A172 (cell line): Measurements from ENCODE around the gene NDUFS7. TPM values are rescaled to one million over a fixed set of nuclear protein-coding genes. Genes with fewer than 3 reads are reported as not detected.

ENCODE experiments used
- DNase-seq: peaks from one replicate; pipeline ENCODE4 v3.0.0-alpha.2; 2015; ENCODE audit warnings: low spot score
- total RNA-seq: library from RNA; depleted of rRNA; stranded (reverse); fragments of >200 nt; shearing (Covaris generic); gene quantifications from 2 replicates; pipeline ENCODE4 v1.2.3, GENCODE V29; 2014

NDUFS7 gene
- total RNA-seq, 1 experiment from 2014 or later, result 186 TPM

DNA sequence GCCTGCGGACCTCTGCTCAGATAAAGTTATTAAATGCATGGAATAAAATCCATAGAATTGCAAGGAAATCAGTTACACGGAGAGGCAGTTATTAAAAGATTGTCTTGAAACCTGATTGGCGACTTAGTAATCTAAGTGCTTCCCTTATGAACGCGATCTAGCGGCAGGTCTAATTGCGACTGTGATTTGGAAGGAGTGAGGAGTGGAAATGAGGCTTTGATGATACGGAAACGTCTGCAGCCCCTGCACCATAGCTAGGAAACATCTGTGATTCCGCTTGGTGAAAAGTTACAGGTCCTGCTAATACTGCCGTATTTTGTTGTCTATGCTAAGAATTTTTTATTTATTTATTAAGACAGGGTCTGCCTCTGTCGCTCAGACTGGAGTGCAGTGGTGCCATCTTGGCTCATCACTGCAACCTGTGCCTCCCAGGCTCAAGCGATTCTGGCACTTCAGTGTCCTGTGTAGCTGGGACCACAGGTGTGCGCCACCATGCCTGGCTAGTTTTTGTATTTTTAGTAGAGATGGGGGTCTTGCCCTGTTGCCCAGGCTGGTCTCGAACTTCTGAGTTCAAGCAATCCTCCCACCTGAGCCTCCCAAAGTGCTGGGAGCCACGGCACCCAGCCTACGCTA, 887 bp downstream of the NDUFS7 start:
- no peak for DNase-seq

DNA sequence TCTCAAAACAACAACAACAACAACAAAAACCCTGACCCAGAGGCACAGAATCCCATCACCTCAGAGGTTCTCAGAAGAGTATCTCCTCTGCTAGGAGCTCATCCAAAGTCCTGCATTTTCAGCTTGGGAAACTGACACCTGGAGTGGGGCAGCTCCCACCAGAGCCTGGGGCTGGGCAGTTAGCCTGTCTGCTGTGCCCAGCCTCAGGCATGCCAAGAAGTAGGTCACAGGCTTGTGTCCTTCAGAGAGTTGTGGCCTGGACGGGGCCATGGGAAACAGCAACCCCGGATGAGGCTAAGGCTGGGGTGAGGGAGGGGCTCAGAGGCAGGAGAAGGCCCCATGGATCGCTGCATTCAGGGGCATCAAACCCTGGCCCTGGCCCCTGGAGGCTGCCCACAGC, 2.1 kb downstream of the NDUFS7 start:
- DNase-seq, result no peak

DNA sequence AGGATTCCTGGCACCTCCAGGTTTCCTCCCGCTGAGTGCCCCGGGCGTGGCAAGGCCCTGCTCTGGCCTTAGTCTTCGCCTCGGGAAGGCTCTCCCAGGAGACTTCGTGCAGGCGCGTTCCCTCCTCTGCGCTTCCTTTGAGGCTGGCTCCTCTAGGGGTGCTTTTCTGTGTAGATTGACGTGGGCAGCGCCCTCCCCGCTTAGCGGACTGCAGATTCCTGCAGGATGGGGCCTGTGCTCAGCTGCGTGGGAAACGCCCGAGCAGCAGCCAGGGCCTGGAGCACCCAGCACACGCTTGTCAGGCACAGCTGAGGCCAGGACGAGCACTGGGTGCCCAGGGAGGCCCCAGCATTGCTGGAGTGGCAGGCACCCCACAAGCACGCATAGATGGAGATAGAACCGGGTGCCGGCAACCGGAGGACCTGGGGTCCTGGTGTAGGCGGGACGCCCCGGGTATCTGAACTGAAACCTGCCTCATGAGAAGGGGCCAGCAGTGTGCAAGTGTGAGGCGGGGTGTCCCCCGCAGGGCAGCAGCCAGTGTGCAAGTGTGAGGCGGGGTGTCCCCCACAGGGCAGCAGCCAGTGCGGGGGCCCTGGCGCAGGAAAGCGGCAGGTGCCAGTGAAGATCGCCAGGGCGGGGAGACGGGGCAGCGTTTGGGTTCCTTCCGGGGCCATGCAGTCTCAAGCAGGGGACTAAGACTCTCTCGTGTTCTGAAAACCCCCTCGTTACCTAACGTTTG, 3.4 kb downstream of the NDUFS7 start:
- no peak for DNase-seq

DNA sequence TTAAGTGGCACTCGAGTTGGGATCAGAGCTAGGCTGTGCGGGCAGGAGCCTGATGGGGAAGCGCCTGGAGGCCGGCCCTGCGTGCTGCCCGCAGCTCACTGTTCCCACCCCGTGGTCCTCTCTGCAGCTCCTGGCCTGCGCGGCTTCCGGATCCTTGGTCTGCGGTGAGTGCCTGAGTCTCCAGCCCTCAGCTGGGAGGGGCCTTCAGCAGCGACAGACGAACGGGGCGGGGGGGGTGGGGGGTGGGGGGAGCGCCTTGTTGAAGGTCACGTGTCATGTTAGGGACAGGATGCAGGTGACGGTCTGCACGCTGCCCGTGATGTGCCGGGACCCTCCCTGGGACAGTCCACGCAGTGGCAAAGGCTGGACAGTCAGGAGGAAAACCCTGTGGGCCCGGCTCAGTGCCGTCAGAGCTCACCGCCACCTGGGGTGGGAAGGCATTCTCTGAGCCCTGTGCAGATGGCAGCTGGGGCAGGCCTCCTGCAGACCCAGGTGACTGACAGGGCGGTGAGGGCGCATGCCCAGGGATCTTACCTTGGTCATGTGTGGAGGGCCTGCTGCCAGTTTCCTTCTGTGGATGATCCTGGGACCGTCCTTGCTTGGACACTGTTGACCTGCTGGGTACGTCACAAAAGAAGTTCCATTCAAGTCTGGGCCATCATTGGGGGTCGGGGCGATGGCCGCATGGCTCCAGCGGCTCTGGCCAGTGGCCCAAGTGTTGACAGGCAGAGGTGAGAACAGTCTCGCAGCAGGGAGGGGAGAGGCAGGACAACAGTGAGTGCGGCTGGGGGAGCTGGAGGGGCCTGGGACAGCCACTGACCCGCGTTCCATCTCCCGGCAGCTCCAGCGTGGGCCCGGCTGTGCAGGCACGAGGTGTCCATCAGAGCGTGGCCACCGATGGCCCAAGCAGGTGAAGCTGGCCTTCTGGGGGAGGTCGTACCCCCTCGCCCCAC, 4.3 kb downstream of the NDUFS7 start:
- no peak for DNase-seq

DNA sequence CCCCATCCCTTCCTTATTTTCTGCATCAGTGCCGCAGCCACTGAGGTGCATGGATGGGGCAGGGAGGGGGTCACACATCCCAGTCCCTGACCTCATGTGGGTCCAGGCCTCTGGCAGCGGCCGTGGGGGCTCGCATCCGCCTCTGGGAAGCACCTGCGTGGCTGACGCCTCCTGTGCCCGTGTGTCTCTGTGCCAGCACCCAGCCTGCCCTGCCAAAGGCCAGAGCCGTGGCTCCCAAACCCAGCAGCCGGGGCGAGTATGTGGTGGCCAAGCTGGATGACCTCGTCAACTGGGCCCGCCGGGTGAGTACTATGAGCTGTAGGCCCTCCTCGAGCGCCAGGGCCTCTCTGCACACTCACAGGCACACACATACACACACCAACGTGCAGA, 4.9 kb downstream of the NDUFS7 start:
- DNase-seq, result no peak

DNA sequence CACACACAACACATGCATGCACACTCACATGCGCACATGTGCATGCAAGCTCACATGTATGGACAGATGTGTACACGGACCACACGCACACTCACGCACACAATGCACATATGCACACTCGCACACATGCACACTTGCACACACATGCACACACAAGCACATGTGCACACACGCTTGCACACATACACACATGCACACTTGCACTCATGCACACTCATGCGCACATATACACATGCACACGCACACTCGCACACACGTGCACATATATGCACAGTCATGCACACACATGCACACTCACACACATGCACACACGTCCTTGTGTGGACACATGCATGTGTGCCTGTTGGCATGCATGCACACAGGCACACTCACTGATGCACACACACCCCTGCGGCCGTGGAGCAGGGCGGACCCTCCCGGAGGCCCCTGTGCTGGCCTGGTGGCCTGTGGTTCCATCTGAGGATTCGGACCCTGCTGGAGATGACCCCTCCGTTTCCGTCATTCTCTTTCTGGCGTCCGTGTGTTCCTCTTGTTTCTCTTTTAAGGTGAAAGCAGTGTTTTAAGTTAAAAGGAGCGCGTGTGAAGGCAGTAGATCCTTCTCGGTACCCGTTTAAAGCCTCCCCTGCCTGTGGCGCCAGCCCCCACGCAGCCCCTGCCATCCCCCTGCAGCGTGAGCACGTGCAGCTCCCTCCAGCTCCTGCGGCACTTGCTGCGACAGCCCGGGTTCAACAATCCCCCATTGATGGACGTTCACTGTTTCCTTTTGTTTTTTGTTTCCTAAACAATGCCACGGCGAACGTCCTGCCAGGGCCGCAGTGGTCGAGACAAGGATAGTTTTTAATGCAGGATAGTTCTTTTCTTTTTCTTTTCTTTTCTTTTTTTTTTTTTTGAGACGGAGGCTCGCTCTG, 5.6 kb downstream of the NDUFS7 start:
- DNase-seq, result no peak

DNA sequence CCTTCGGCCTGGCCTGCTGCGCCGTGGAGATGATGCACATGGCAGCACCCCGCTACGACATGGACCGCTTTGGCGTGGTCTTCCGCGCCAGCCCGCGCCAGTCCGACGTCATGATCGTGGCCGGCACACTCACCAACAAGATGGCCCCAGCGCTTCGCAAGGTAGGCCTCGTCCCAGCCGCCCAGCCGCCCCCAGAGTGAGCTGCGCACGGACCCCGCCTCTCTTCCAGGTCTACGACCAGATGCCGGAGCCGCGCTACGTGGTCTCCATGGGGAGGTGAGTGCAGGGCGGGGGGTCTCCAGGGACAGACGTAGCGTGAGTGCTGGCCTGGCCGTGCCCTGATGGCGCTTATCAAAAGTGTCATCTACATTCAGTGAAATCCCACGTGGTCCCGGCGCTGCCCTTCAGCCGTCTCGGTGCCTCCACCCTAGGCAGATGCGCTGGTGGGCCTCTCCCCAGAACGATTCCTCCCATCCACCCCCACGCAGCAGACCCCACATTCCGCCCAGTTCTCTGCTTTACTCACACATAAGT, 7.2 kb downstream of the NDUFS7 start:
- DNase-seq, result no peak

DNA sequence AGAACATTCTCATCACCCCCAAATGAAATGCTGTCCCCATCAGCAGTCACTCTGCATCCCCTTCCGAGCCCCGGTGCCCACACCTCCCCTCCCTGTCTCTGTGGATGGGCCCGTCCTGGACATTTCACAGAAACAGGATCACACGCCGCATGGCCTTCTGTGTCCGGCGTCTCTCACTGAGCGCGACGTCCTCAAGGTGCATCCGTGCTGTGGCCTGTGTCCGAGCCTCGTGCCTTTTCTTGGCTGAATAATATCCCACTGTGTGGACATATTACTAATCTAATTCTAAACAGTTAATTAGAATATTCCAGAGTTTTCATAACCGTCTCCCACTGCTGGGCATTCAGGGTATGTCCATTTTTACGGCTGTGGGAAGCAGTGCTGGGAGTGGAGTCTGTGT, 8.7 kb downstream of the NDUFS7 start:
- no peak for DNase-seq

DNA sequence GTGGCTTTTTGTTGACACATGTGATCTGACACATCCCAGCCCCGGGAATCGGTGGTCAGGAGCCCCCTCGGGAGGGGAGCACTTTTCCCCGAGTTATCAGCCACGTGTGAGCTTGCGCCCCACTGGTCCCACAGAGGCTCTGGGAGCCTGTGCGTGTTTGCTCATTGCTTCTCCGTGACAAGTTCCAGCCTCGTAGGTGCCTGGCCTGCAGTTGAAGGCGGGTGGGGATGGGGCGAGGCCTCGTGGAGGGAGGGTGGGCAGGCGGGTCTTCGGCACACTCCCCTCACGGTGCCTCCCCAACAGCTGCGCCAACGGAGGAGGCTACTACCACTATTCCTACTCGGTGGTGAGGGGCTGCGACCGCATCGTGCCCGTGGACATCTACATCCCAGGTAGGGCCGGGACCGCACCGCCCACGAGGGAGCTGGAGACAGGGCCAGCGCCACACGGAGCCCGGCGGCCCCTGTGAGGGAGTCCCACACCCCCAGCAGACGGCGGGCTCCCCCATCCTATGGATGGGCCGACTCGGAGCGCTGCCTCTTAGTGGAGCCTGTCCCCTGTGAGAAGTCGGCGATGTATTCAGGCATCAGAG, 9.3 kb downstream of the NDUFS7 start:
- no peak for DNase-seq

DNA sequence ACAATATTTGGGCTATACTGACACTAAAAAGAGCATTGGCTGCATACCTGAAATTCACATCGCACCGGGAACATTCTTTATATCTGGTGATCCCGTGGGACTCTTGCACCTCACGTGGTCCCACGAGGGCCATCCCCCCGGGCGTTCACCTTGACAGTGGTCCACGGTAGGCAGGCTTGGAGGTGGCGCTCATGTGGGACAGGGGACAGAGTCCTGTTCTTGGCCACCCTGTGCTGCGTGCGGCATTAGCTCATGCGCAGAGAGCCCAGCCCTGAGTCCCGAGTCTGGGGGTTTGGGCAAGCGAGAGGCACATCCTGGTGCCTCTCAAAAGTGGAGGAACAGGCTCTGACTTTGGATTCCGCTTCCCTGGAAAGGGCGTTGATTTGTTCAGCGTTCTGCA, 10.1 kb downstream of the NDUFS7 start:
- DNase-seq, result no peak

DNA sequence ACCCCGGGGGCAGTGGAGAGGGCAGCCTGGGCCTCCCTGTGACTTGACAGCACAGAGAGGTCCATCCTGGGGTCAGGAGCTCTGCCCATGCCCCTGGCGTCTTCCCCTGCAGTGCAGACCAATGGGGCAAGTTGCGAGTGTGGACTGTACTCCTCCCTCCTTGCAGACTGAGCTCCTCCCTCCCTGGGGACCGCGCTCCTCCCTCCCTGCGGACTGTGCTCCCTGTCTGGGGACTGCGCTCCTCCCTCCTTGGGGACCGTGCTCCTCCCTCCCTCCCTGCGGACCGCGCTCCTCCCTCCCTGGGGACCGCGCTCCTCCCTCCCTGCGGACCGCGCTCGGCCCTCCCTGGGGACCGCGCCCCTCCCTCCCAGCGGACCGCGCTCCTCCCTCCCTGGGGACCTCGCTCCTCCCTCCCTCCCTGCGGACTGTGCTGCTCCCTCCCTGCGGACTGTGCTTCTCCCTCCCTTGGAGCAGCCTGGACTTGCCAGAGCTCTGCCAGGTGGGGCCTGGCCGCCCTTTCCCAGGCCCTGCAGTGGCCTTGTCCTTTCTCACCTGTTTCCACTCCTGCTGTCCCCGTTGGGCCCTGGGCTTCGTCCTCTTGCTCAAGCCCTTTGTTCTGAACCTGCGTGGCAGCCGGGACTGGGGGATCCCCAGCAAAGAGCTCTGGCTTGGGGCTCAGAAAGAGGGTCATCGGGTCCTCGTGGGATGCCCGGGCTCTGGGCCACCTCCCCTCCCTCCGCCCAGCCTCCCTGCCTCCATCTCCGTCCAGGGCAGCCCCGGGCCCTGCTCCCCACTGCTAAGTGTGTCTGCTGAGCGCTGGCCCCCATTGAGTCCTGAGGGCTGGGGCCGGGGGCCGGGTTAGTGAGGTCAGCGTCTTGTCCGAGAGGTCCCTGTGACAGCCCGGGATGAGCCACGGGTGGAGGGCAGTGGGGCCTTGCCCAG, 10.8 kb downstream of the NDUFS7 start:
- no peak for DNase-seq

DNA sequence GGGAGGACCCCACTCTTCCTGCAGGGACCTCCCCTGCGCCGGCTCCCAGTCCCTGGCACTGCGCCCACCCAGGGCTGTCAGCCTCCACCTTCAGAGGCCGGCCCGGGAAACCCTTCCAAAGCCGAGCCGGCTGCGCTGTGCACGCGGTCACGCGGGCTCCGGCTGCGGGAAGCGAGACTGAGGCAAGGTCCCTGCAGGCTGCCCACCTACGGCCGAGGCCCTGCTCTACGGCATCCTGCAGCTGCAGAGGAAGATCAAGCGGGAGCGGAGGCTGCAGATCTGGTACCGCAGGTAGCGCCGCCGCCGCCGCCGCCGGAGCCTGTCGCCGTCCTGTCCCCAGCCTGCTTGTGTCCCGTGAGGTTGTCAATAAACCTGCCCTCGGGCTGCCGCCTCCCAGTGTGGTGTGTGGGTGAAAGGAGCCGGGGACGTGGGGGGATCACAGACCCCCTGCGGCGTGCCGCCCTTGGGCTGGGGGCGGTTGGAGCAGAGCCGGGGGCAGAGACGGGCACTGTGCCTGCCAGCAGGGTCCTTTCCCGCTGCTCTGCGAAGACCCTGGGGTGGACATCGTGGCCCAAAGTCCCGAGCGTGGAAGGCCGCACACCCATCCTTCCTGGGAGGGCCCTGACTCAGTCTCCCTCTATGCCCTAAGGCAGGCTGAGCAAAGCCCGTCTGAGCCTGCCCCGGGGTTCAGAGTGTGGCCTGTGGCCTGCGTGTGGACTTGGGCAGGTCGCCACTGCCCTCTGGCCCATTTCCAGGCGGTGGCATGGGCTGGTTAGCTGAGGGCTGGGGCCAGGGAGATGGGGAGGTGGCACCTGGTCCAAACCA, 11.7 kb downstream of the NDUFS7 start:
- DNase-seq, result no peak

DNA sequence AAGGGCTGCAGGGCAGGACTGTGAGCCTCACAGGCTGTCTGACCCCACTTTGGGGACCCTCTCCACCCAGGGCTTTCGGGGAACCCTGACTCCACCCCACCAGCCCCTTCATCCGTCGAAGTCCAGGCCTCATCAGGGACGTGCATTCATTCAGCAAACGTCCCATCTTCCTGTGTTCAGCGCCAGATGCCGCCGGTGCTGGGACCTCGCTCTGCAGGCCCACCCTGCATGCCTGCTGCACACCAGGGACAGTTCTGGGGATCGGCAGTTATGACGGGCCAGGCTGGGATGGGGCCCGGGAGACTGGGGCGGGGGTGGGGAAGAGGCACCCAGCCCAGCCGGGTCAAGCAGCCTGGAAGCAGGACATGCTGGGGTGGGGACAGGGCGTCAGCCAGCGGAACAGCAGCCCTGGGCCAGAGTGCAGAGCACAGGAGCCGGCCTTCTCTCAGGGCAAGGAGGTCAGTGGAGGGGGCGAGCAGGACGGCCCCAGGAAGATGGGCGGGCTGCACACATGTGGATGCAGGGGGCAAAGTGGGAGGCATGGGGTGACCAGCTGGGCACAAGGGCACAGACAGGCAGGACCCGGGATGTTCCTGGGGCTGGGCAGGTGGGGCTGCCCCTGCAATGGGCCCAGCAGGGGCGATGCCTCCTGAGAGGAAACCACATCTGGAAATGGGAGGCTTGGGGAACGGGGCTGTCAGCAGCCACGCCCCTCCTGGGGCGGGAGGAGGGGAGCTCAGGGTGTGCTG, 12.5 kb downstream of the NDUFS7 start:
- DNase-seq, result no peak

DNA sequence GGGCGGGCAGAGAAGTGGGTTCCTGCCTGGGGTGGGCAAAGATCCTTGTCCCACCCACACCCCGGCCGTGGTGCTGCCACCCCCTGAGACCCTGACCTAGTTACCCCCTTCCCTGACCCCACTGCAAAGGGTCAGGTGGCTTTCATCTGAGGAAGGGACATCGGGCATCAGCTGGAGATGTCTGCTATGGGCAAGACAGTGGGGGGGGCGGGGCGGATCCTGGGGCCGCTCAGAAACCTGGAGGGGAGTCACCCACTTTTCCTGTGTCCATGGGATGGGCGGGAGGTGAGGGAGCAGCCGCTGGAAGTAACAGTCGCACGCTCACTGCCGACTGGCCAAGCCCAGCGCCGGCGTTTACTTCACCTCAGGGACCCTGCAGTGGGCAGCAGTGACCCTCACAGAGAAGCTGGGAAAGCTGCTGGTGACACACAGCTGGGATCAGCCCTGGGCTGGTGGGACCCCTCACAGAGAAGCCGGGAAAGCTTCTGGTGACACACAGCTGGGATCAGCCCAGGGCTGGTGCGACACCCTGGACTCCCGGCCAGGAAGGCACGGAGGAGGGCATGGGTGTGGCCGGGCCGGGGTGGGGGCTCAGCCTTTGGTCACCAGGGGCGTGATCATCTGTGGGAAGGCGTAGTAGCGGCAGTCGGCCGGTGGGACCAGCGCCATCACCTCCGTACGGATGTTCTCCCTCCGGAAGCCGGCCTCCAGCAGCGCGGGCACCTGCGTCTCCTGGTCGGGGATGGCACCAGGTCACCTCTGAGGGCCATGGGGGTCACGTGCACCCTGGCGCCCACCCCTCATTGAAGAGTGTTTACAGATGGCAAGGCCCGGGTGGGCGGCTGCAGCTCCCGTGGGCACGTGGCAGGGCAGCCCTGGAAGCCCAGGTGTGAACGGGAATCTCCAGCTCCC, 13.3 kb downstream of the NDUFS7 start:
- DNase-seq, result no peak

DNA sequence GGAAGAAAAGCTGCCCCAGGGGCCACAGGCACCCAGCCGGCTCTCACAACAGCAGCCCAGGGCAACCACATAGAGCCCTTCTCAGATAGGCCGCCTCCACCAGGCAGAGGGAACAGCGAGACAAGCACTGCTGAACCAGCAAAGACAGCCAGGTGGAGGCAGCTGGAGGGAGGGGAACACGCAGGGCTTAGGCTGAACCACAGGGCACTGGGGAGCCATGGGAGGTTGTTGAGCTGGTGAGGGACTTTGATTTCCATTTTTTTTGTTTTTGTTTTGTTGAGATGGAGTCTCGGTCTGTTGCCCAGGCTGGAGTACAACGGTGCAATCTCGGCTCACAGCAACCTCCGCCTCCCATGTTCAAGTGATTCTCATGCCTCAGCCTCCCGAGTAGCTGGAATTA, 14.1 kb downstream of the NDUFS7 start:
- no peak for DNase-seq

DNA sequence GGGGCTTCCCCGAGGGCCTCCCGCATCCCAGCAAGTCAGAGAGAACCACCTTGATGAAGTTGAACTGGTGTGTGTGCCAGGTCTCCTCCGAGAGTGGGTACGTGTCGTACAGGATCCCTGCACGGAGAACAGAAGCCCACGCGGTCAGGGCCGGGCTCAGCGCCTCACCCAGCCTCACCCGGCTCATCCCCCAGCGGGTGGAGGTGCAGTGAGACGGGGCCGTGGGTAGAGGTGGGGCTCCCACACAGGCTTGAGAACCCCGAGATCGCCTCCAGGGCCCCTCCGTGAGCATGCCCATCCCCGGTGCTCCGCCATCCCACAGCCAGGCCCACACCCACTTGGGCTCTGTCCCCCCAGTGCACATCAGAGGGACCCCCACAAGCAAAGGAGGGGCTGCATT, 15.4 kb downstream of the NDUFS7 start:
- DNase-seq, result no peak

DNA sequence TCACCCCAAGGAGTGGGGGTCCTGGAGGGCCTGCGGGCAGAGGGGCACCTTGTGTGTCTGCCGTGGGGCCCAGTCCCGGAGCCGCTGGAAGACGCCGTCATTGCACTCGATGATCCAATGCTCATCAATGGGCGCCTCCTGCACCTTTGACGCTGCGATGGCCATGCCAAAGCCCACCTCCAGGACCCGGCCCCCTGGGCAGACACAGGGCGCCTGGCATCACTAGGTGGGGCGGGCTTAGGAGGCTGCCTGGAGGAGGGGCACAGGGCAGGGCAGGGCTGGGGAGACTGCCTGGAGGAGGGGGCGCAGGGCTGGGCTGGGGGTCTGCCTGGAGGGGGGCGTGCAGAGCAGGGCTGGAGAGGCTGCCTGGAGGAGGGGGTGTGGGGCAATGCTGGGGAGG, 16.0 kb downstream of the NDUFS7 start:
- DNase-seq, result no peak
